CD4-positive, alpha-beta T cell treated with Interleukin-2 at 100 ng/mL for 4 hours (primary cell): Measurements from ENCODE around the gene ZNF407.

Source experiments
- DNase-seq: peaks from one replicate; pipeline ENCODE4 v3.0.0-alpha.2; 2020; ENCODE audit warnings: low spot score

Gene ZNF407

GRCh38 chr18:74880706-74881278 lies 283.1 kb downstream of the ZNF407 start:
- no peak for DNase-seq

GRCh38 chr18:74892066-74892627 lies 294.5 kb downstream of the ZNF407 start:
- DNase-seq, result no peak

GRCh38 chr18:74895686-74896085 lies 298.0 kb downstream of the ZNF407 start:
- no peak for DNase-seq

GRCh38 chr18:74896390-74896991 lies 298.8 kb downstream of the ZNF407 start:
- DNase-seq, result peak; percentile 50

- no peak for DNase-seq
These were observed 300.4 kb downstream of the ZNF407 start for GRCh38 chr18:74897971-74898657.

GRCh38 chr18:74898965-74899364 lies 301.3 kb downstream of the ZNF407 start:
- no peak for DNase-seq

- no peak for DNase-seq
These were observed 301.9 kb downstream of the ZNF407 start for GRCh38 chr18:74899554-74899953.

GRCh38 chr18:74901362-74902146 lies 303.9 kb downstream of the ZNF407 start:
- no peak for DNase-seq

GRCh38 chr18:74902147-74902455 lies 304.4 kb downstream of the ZNF407 start:
- no peak for DNase-seq

GRCh38 chr18:74905247-74905646 lies 307.6 kb downstream of the ZNF407 start:
- no peak for DNase-seq

- no peak for DNase-seq
These were observed 308.5 kb downstream of the ZNF407 start for GRCh38 chr18:74906184-74906583.

- no peak for DNase-seq
These were observed 316.5 kb downstream of the ZNF407 start for GRCh38 chr18:74914052-74914591.

- no peak for DNase-seq
These were observed 317.0 kb downstream of the ZNF407 start for GRCh38 chr18:74914648-74915047.

GRCh38 chr18:74916773-74917393 lies 319.2 kb downstream of the ZNF407 start:
- no peak for DNase-seq

GRCh38 chr18:74918276-74918790 lies 320.7 kb downstream of the ZNF407 start:
- DNase-seq, result no peak

GRCh38 chr18:74921057-74921820 lies 323.6 kb downstream of the ZNF407 start:
- no peak for DNase-seq

- no peak for DNase-seq
These were observed 328.4 kb downstream of the ZNF407 start for GRCh38 chr18:74926051-74926450.

- DNase-seq, result no peak
These were observed 330.7 kb downstream of the ZNF407 start for GRCh38 chr18:74928194-74928968.

- no peak for DNase-seq
These were observed 331.4 kb downstream of the ZNF407 start for GRCh38 chr18:74929110-74929509.

- DNase-seq, result no peak
These were observed 332.9 kb downstream of the ZNF407 start for GRCh38 chr18:74930616-74931015.
